Measurements from ENCODE around the gene MBD1. TPM values are rescaled to one million over a fixed set of nuclear protein-coding genes. Genes with fewer than 3 reads are reported as not detected.

The MBD1 gene
- total RNA-seq, 2 donors from 2014 or later: 65.4 to 121 TPM

- H3K4me3 ChIP-seq: no peak overlapping the region
- H3K27ac ChIP-seq: no peak overlapping the region
- peaks cover 0 to 3% of the 10 kb centered on the region in 2 donors for H3K36me3 ChIP-seq
- no peak for DNase-seq (ENCODE audit: low spot score)
- no peaks in the 10 kb centered on the region for H3K27me3 ChIP-seq (replicated peaks; ENCODE audit: insufficient read depth)
- peaks cover 5% of the 10 kb centered on the region for H3K4me1 ChIP-seq (replicated peaks)
- TF ChIP-seq, protein P1, sequence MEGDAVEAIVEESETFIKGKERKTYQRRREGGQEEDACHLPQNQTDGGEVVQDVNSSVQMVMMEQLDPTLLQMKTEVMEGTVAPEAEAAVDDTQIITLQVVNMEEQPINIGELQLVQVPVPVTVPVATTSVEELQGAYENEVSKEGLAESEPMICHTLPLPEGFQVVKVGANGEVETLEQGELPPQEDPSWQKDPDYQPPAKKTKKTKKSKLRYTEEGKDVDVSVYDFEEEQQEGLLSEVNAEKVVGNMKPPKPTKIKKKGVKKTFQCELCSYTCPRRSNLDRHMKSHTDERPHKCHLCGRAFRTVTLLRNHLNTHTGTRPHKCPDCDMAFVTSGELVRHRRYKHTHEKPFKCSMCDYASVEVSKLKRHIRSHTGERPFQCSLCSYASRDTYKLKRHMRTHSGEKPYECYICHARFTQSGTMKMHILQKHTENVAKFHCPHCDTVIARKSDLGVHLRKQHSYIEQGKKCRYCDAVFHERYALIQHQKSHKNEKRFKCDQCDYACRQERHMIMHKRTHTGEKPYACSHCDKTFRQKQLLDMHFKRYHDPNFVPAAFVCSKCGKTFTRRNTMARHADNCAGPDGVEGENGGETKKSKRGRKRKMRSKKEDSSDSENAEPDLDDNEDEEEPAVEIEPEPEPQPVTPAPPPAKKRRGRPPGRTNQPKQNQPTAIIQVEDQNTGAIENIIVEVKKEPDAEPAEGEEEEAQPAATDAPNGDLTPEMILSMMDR (IDR thresholded peaks at IDR 0.05): no peak
- TF ChIP-seq POLR2A (IDR thresholded peaks at IDR 0.05): no peak
- TF ChIP-seq POLR2AphosphoS5 (IDR thresholded peaks at IDR 0.05): no peak
- intact Hi-C loops (cut with DNase I): loop anchor here (10.0 kb wide), 5 partner anchors 280 to 790 kb away; partner anchors contain the start of genes ACAA2, MAPK4, ME2 and RPL17
- WGBS: 86% methylated on average over 13 of the region's 13 CpGs
- H3K9me3 ChIP-seq: no peaks in the 10 kb centered on the region
These were observed 3.7 kb upstream of the MBD1 start for GRCh38 chr18:50285071-50285470.

DNA sequence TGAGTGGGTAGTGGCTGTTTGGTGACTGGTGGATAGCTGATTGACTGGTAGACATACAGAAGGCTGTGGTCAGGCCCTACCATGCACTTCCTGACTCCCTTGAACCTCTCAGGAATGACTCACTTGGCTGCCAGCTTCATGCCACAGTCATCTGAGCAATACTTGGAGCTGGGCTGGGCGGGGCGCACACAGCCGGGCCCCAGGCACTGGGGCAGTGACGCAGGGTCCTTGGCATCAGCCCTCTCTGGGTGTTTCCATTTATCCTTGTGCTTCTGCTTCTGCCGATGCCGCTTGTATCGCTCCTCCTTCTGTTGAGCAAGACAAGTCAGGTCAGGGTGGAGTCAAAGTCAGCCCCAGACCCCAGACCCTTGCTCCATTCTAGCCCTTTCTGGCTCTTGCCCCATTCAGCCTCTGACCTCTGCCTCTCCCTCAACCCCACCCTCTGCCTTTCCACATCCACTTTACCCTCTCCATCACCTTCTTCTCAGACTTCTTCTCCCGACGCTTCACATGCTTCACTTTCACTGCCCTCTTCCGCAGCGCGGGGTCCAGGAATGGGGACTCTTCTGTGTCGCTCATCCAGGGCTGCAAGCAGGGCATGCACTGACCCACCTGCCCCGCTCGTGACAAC is 3.0 kb upstream of the MBD1 start:
- DNase-seq (ENCODE audit: low spot score): no peak
- Histone ChIP-seq H3K36me3 (peaks cover 0 to 3% of the 10 kb centered on the region in 2 donors), H3K27ac (no peak overlapping the region), H3K9me3 (no peaks in the 10 kb centered on the region), H3K4me1 (replicated peaks) (peaks cover 11% of the 10 kb centered on the region), H3K27me3 (replicated peaks; ENCODE audit: insufficient read depth) (no peaks in the 10 kb centered on the region), H3K4me3 (no peak overlapping the region)
- intact Hi-C loops (cut with DNase I): loop anchor here (10.0 kb wide), 5 partner anchors 280 to 790 kb away; partner anchors contain the start of genes ACAA2, MAPK4, ME2 and RPL17
- WGBS: 93% methylated on average over 15 of the region's 15 CpGs
- TF ChIP-seq POLR2AphosphoS5 (IDR thresholded peaks at IDR 0.05): no peak
- TF ChIP-seq, protein P1 (IDR thresholded peaks at IDR 0.05): no peak
- no peak for TF ChIP-seq POLR2A (IDR thresholded peaks at IDR 0.05)

GRCh38 chr18:50283469-50284209 is 2.3 kb upstream of the MBD1 start:
- 93% methylated on average over 29 of the region's 29 CpGs for WGBS
- Histone ChIP-seq H3K4me3 (no peak overlapping the region), H3K36me3 (peaks cover 0 to 3% of the 10 kb centered on the region in 2 donors), H3K4me1 (replicated peaks) (peaks cover 11% of the 10 kb centered on the region), H3K27me3 (replicated peaks; ENCODE audit: insufficient read depth) (no peaks in the 10 kb centered on the region), H3K9me3 (no peaks in the 10 kb centered on the region), H3K27ac (no peak overlapping the region)
- intact Hi-C loops (cut with DNase I): loop anchor here (10.0 kb wide), 5 partner anchors 281 to 789 kb away; partner anchors contain the start of genes ACAA2, MAPK4, ME2 and RPL17
- DNase-seq (ENCODE audit: low spot score): no peak
- TF ChIP-seq, protein P1 (IDR thresholded peaks at IDR 0.05): no peak
- TF ChIP-seq POLR2AphosphoS5 (IDR thresholded peaks at IDR 0.05): no peak
- no peak for TF ChIP-seq POLR2A (IDR thresholded peaks at IDR 0.05)

DNA sequence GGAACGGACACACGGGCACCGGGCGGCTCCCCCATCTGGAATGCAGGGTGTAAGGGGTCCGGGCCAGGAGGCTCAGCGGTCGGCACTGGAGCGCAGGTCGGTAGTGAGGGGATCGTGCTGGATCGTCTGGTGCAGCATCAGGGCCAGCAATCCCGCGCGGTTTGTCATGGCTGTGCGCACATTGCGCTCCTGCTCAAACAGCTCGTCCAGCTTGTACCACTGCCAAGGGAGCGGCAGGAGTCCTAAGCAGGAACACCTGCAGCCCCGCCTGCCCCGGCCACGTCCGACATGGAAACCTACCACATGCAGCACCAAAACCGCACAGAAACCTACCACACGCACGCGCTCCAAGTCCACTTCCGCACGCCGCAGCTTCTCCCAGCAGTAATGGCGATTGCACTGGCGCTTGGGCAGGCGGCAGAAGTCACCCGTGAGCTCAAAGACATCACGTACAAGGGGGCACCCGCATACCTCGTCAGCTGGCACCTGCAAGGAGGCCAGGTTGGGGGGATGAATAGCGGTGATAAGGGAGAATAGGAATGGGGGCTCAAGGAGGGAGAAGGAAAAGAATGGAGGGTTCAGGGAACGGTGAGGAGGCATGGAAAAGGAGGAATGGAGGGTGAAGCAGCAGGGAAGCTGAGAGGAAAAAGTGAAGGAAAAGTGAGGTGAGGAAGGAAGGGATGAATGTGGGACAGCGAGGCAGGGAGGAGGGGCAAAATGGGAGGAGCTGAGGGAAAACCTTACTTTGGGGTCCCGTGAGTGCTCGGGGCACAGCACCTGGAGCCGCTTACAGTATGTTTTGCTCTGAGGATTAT is 1.4 kb upstream of the MBD1 start:
- peaks cover 0 to 3% of the 10 kb centered on the region in 2 donors for H3K36me3 ChIP-seq
- H3K9me3 ChIP-seq: no peaks in the 10 kb centered on the region
- H3K27me3 ChIP-seq (replicated peaks; ENCODE audit: insufficient read depth): no peaks in the 10 kb centered on the region
- intact Hi-C loops (cut with DNase I): loop anchor here (10.0 kb wide), 5 partner anchors 282 to 788 kb away; partner anchors contain the start of genes ACAA2, MAPK4, ME2 and RPL17
- WGBS: 92% methylated on average over 42 of the region's 42 CpGs
- TF ChIP-seq POLR2A (IDR thresholded peaks at IDR 0.05) (no peak), POLR2AphosphoS5 (IDR thresholded peaks at IDR 0.05) (no peak)
- TF ChIP-seq, protein P1 (IDR thresholded peaks at IDR 0.05): no peak
- peaks cover 11% of the 10 kb centered on the region for H3K4me1 ChIP-seq (replicated peaks)
- H3K27ac ChIP-seq: no peak overlapping the region
- no peak for DNase-seq (ENCODE audit: low spot score)
- H3K4me3 ChIP-seq: no peak overlapping the region
